ENCODE data around the gene A4GALT. TPM values are rescaled to one million over a fixed set of nuclear protein-coding genes. Genes with fewer than 3 reads are reported as not detected.

The A4GALT gene
- total and polyA plus RNA-seq, 2 of the 13 experiments (the other 11 are each of a cell fraction or from before 2014, with no cell fraction given), result 0.09 to 1.1 TPM

- H3K4me2 ChIP-seq (ENCODE audit: low read depth, low read length), result no peak overlapping the region
- FAIRE-seq, result no peak
- H3K36me3 ChIP-seq (replicated peaks in 1 of 2; ENCODE audit: control insufficient read depth in 1 of 2, insufficient read depth in 2 of 2, low read length in 2 of 2), result no peaks in the 10 kb centered on the region
- no peak overlapping the region for H3K9ac ChIP-seq (ENCODE audit: insufficient read depth, low read depth, low read length)
- no peak for DNase-seq (ENCODE audit: low spot score)
- no peak overlapping the region for H3K27ac ChIP-seq (ENCODE audit: extremely low read length, insufficient read depth, low read length)
- ATAC-seq, result no peak
- H3K9me3 ChIP-seq (ENCODE audit: low read length), result peaks cover 5% of the 10 kb centered on the region; the same call in 1 of the 2 replicates
- H2AFZ ChIP-seq (ENCODE audit: low read length), result no peak overlapping the region
- no peaks in the 10 kb centered on the region; a peak in 2 of 5 replicates for H3K27me3 ChIP-seq (ENCODE audit: control insufficient read depth in 1 of 2, insufficient read depth in 2 of 2, low read length in 2 of 2)
- intact Hi-C loops (cut with micrococcal nuclease; ENCODE audit: unreplicated experiment), result no loop called here
- no TSS peak for BruUV-seq (replicated peaks)
- ChIA-PET POLR2A (no interaction called here), CTCF (ENCODE audit: low intra/inter-chr PET ratio, low total read pairs) (no interaction called here)
- in situ Hi-C loops (cut with HindIII; ENCODE audit: extremely low pct_ligation_motif_present, low pct_unique_long_range_greater_than_20kb), result no loop called here
- no peaks in the 10 kb centered on the region for H3K79me2 ChIP-seq (ENCODE audit: insufficient read depth, low read length)
- no peaks in the 10 kb centered on the region for H4K20me1 ChIP-seq (ENCODE audit: insufficient read depth, low read length)
- H3K4me3 ChIP-seq (replicated peaks in 1 of 3; ENCODE audit: insufficient read depth in 1 of 3, low read depth in 2 of 3, low read length in 3 of 3), result no peak overlapping the region
- peaks cover 77% of the 10 kb centered on the region for H3K4me1 ChIP-seq (ENCODE audit: insufficient read depth, low read length)
- TF ChIP-seq RCOR2 (CRISPR knock-in tag; IDR thresholded peaks at IDR 0.05) (no peak), RXRA (CRISPR knock-in tag; IDR thresholded peaks at IDR 0.05) (0 out of 2 replicates have a peak, but pooled peaks have one; percentile 19)
- 0% methylated on average over 3 of the region's 8 CpGs for WGBS (ENCODE audit: low lambda C conversion rate)
These were observed 36.9 kb downstream of the A4GALT start for GRCh38 chr22:42683578-42684283.

- Histone ChIP-seq H3K36me3 (replicated peaks in 1 of 2; ENCODE audit: control insufficient read depth in 1 of 2, insufficient read depth in 2 of 2, low read length in 2 of 2) (no peaks in the 10 kb centered on the region), H3K4me2 (ENCODE audit: low read depth, low read length) (peak overlapping the region; percentile 12; the same call in 1 of the 2 replicates), H3K4me3 (replicated peaks in 1 of 3; ENCODE audit: insufficient read depth in 1 of 3, low read depth in 2 of 3, low read length in 3 of 3) (no peak overlapping the region), H3K4me1 (ENCODE audit: insufficient read depth, low read length) (peaks cover 63% of the 10 kb centered on the region), H3K9ac (ENCODE audit: insufficient read depth, low read depth, low read length) (no peak overlapping the region), H4K20me1 (ENCODE audit: insufficient read depth, low read length) (no peaks in the 10 kb centered on the region), H3K9me3 (ENCODE audit: low read length) (peaks cover 11% of the 10 kb centered on the region; the same call in 1 of the 2 replicates), H3K79me2 (ENCODE audit: insufficient read depth, low read length) (no peaks in the 10 kb centered on the region), H2AFZ (ENCODE audit: low read length) (no peak overlapping the region), H3K27ac (ENCODE audit: extremely low read length, insufficient read depth, low read length) (no peak overlapping the region), H3K27me3 (ENCODE audit: control insufficient read depth in 1 of 2, insufficient read depth in 2 of 2, low read length in 2 of 2) (no peaks in the 10 kb centered on the region; a peak in 2 of 5 replicates)
- no TSS peak for BruUV-seq (replicated peaks)
- DNase-seq (ENCODE audit: low spot score) (no peak), ATAC-seq (peak; percentile 53), FAIRE-seq (no peak)
- ChIA-PET POLR2A (no interaction called here), CTCF (ENCODE audit: low intra/inter-chr PET ratio, low total read pairs) (no interaction called here)
- TF ChIP-seq, protein P1, sequence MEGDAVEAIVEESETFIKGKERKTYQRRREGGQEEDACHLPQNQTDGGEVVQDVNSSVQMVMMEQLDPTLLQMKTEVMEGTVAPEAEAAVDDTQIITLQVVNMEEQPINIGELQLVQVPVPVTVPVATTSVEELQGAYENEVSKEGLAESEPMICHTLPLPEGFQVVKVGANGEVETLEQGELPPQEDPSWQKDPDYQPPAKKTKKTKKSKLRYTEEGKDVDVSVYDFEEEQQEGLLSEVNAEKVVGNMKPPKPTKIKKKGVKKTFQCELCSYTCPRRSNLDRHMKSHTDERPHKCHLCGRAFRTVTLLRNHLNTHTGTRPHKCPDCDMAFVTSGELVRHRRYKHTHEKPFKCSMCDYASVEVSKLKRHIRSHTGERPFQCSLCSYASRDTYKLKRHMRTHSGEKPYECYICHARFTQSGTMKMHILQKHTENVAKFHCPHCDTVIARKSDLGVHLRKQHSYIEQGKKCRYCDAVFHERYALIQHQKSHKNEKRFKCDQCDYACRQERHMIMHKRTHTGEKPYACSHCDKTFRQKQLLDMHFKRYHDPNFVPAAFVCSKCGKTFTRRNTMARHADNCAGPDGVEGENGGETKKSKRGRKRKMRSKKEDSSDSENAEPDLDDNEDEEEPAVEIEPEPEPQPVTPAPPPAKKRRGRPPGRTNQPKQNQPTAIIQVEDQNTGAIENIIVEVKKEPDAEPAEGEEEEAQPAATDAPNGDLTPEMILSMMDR (CRISPR knock-in tag; IDR thresholded peaks at IDR 0.05), result peak; percentile 15; the same call in 1 of the 2 replicates
- TF ChIP-seq, protein P2, sequence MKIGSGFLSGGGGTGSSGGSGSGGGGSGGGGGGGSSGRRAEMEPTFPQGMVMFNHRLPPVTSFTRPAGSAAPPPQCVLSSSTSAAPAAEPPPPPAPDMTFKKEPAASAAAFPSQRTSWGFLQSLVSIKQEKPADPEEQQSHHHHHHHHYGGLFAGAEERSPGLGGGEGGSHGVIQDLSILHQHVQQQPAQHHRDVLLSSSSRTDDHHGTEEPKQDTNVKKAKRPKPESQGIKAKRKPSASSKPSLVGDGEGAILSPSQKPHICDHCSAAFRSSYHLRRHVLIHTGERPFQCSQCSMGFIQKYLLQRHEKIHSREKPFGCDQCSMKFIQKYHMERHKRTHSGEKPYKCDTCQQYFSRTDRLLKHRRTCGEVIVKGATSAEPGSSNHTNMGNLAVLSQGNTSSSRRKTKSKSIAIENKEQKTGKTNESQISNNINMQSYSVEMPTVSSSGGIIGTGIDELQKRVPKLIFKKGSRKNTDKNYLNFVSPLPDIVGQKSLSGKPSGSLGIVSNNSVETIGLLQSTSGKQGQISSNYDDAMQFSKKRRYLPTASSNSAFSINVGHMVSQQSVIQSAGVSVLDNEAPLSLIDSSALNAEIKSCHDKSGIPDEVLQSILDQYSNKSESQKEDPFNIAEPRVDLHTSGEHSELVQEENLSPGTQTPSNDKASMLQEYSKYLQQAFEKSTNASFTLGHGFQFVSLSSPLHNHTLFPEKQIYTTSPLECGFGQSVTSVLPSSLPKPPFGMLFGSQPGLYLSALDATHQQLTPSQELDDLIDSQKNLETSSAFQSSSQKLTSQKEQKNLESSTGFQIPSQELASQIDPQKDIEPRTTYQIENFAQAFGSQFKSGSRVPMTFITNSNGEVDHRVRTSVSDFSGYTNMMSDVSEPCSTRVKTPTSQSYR (CRISPR knock-in tag; IDR thresholded peaks at IDR 0.05; ENCODE audit: borderline replicate concordance), result peak; percentile 63; the same call in 1 of the 2 replicates
- TF ChIP-seq BCL6 (CRISPR knock-in tag; IDR thresholded peaks at IDR 0.05) (peak; percentile 90), FOXA1 (IDR thresholded peaks at IDR 0.05) (no peak), FOXA1 (CRISPR knock-in tag; IDR thresholded peaks at IDR 0.05) (peak; percentile 80), ZNF768 (CRISPR knock-in tag; IDR thresholded peaks at IDR 0.05) (no peak)
- intact Hi-C loops (cut with micrococcal nuclease; ENCODE audit: unreplicated experiment), result no loop called here
- in situ Hi-C loops (cut with HindIII; ENCODE audit: extremely low pct_ligation_motif_present, low pct_unique_long_range_greater_than_20kb), result no loop called here
- 4% methylated on average over 10 of the region's 10 CpGs for WGBS (ENCODE audit: low lambda C conversion rate)
These were observed 38.4 kb downstream of the A4GALT start for GRCh38 chr22:42682113-42682851.

Measured in HepG2 (cell line).